ENCODE results near the gene SLCO2A1.

Gene SLCO2A1

GRCh38 chr3:133928136-133928893 is 101.4 kb downstream of the SLCO2A1 start:
- TF ChIP-seq CTCF (IDR thresholded peaks at IDR 0.05), result no peak
- DNase-seq (ENCODE audit: low spot score), result no peak
- no peak overlapping the region for H3K4me3 ChIP-seq
- no peak overlapping the region for H3K27ac ChIP-seq

- Histone ChIP-seq H3K27ac (no peak overlapping the region), H3K4me3 (peak overlapping the region; percentile 73)
- DNase-seq (ENCODE audit: low spot score), result no peak
- TF ChIP-seq CTCF (IDR thresholded peaks at IDR 0.05), result peak; percentile 70
Measured at GRCh38 chr3:133927540-133928066, 102.1 kb downstream of the SLCO2A1 start.

GRCh38 chr3:133926736-133927539 is 102.8 kb downstream of the SLCO2A1 start:
- no peak for DNase-seq (ENCODE audit: low spot score)
- H3K4me3 ChIP-seq, result peak overlapping the region; percentile 73
- no peak overlapping the region for H3K27ac ChIP-seq
- no peak for TF ChIP-seq CTCF (IDR thresholded peaks at IDR 0.05)

- DNase-seq (ENCODE audit: low spot score), result no peak
Measured at GRCh38 chr3:133925960-133926735, 103.6 kb downstream of the SLCO2A1 start.

GRCh38 chr3:133924041-133924440 is 105.7 kb downstream of the SLCO2A1 start:
- DNase-seq (ENCODE audit: low spot score), result no peak
- Histone ChIP-seq H3K4me3 (no peak overlapping the region), H3K27ac (no peak overlapping the region)
- TF ChIP-seq CTCF (IDR thresholded peaks at IDR 0.05), result no peak

More at GRCh38 chr3:133925960-133926735, 103.6 kb downstream of the SLCO2A1 start:
- Histone ChIP-seq H3K27ac (no peak overlapping the region), H3K4me3 (no peak overlapping the region)
- TF ChIP-seq CTCF (IDR thresholded peaks at IDR 0.05), result no peak

- Histone ChIP-seq H3K27ac (no peak overlapping the region), H3K4me3 (no peak overlapping the region)
- DNase-seq (ENCODE audit: low spot score), result no peak
- TF ChIP-seq CTCF (IDR thresholded peaks at IDR 0.05), result no peak
Measured at GRCh38 chr3:133921592-133921991, 108.1 kb downstream of the SLCO2A1 start.
